HepG2 (cell line): ENCODE results near the gene ZNF428. TPM values are rescaled to one million over a fixed set of nuclear protein-coding genes. Genes with fewer than 3 reads are reported as not detected.

Experiments
- ATAC-seq: fragments of 200-7000 bp; cut with Tn5 transposase; 3 replicates; pipeline ENCODE4 v1.9.1; 2020; ENCODE audit warnings: mild to moderate bottlenecking, moderate library complexity
- BruUV-seq: library from RNA; stranded (reverse); fragments of 400-500 nt; replicated peaks from 2 replicates; lab custom pipeline; 2021; lab: Mats Ljungman, UMichigan
- CTCF ChIA-PET: fragments of 300-600 bp; formaldehyde crosslinking; extraction: SDS; loops from one replicate; lab custom pipeline; 2021; ENCODE audit warnings: low total read pairs, inconsistent platforms, low intra/inter-chr PET ratio; lab: Yijun Ruan, JAX
- POLR2A ChIA-PET: fragments of 350-600 bp; sonication (Branson Sonifier 250); formaldehyde crosslinking; loops from one replicate; lab custom pipeline; 2020; ENCODE audit warnings: antibody characterized with exemption, inconsistent platforms; lab: Yijun Ruan, JAX
- DNase-seq: peaks from one replicate; pipeline ENCODE4 v3.0.0-alpha.2; 2015; ENCODE audit warnings: low spot score
- FAIRE-seq: peaks from 3 replicates; lab custom pipeline; 2011; peaks lifted over from hg19 to GRCh38; lab: Jason Lieb, UNC
- H2AFZ ChIP-seq: one replicate; pipeline ENCODE4 v1.6.1; 2011; ENCODE audit warnings: low read length, inconsistent platforms
- H3K27ac ChIP-seq: fragments of 300-600 bp; 3 replicates; pipeline ENCODE4 v1.8.0; 2011; ENCODE audit warnings: mixed run types, mild to moderate bottlenecking, mixed read lengths, low read length, inconsistent platforms; ENCODE audit not compliant: insufficient read depth; ENCODE audit errors: extremely low read length
- H3K27me3 ChIP-seq, 2 experiments: fragments of 200-600 bp in 1 of 2; 2 replicates in 1 of 2; 3 replicates in 1 of 2; pipeline versions ENCODE4 v1.6.0 to v1.8.0; 2011; ENCODE audit warnings: low read length in 2 of 2, mild to moderate bottlenecking in 2 of 2, moderate library complexity in 2 of 2, inconsistent platforms in 1 of 2; ENCODE audit not compliant: insufficient read depth in 2 of 2, control insufficient read depth in 1 of 2
- H3K36me3 ChIP-seq, 2 experiments: fragments of 200-600 bp in 1 of 2; replicated peaks in 1 of 2; 2 replicates in 1 of 2; 3 replicates in 1 of 2; pipeline versions ENCODE4 v1.5.1 to v1.8.0; 2011; ENCODE audit warnings: low read length in 2 of 2, inconsistent platforms in 1 of 2; ENCODE audit not compliant: insufficient read depth in 2 of 2, control insufficient read depth in 1 of 2
- H3K4me1 ChIP-seq: 2 replicates; pipeline ENCODE4 v1.5.1; 2012; ENCODE audit warnings: low read length, inconsistent platforms; ENCODE audit not compliant: insufficient read depth
- H3K4me2 ChIP-seq: 2 replicates; pipeline ENCODE4 v1.6.0; 2011; ENCODE audit warnings: low read depth, low read length, inconsistent platforms
- H3K4me3 ChIP-seq, 3 experiments: fragments of 200-600 bp in 1 of 3; sonication (generic), shearing (Covaris generic) in 1 of 3; replicated peaks in 1 of 3; 2 replicates each; pipeline ENCODE4 v1.5.1; 2011 to 2016; ENCODE audit warnings: low read length in 3 of 3, inconsistent platforms in 2 of 3, low read depth in 2 of 3, mild to moderate bottlenecking in 2 of 3, control low read depth in 1 of 3, mixed read lengths in 1 of 3; ENCODE audit not compliant: insufficient read depth in 1 of 3
- H3K79me2 ChIP-seq: one replicate; pipeline ENCODE4 v1.6.1; 2011; ENCODE audit warnings: low read length, inconsistent platforms; ENCODE audit not compliant: insufficient read depth
- H3K9ac ChIP-seq: 2 replicates; pipeline ENCODE4 v1.6.0; 2011; ENCODE audit warnings: mild to moderate bottlenecking, low read depth, low read length, inconsistent platforms; ENCODE audit not compliant: insufficient read depth
- H3K9me3 ChIP-seq: 2 replicates; pipeline ENCODE4 v1.5.1; 2012; ENCODE audit warnings: mild to moderate bottlenecking, low read length
- H4K20me1 ChIP-seq: 2 replicates; pipeline ENCODE4 v1.6.0; 2011; ENCODE audit warnings: inconsistent platforms, mild to moderate bottlenecking, low read length, moderate library complexity; ENCODE audit not compliant: insufficient read depth
- AGO2 ChIP-seq: fragments of 200-400 bp; formaldehyde crosslinking; optimal IDR thresholded peaks from 2 replicates; pipeline ENCODE3; 2017; ENCODE audit warnings: mild to moderate bottlenecking, low read depth, low read length, moderate library complexity
- CCAR2 ChIP-seq: fragments of 200-400 bp; formaldehyde crosslinking; optimal IDR thresholded peaks from 2 replicates; pipeline ENCODE3; 2018; ENCODE audit warnings: low read depth, mild to moderate bottlenecking, low read length, moderate library complexity
- RBFOX2 ChIP-seq: fragments of 200-400 bp; formaldehyde crosslinking; IDR thresholded peaks from 2 replicates; pipeline ENCODE4 v1.6.1; 2017; ENCODE audit warnings: low read depth, mild to moderate bottlenecking, low read length
- SMAD3 ChIP-seq: sonication (generic); formaldehyde crosslinking; IDR thresholded peaks from 2 replicates; pipeline ENCODE4 v1.4.0; 2020; ENCODE audit warnings: missing genetic modification reagents
- ZFP82 ChIP-seq: sonication (generic); formaldehyde crosslinking; IDR thresholded peaks from 2 replicates; pipeline ENCODE4 v1.5.1; 2020; ENCODE audit warnings: mild to moderate bottlenecking, missing genetic modification reagents, borderline replicate concordance
- ZNF3 ChIP-seq: IDR thresholded peaks from 2 replicates; pipeline ENCODE4 v1.7.0; 2017; ENCODE audit warnings: inconsistent platforms
- ZNF660 ChIP-seq: sonication (generic); formaldehyde crosslinking; IDR thresholded peaks from 2 replicates; pipeline ENCODE4 v1.5.1; 2020; ENCODE audit warnings: mild to moderate bottlenecking, low read depth, missing genetic modification reagents, borderline replicate concordance
- ZSCAN21 ChIP-seq: sonication (generic); formaldehyde crosslinking; IDR thresholded peaks from 2 replicates; pipeline ENCODE4 v1.8.0; 2022; ENCODE audit warnings: mild to moderate bottlenecking, missing genetic modification reagents, moderate library complexity, borderline replicate concordance
- WGBS: methylation state at CpG from one replicate; pipeline ENCODE4 v1.1.6; 2017; ENCODE audit warnings: low lambda C conversion rate; 5-methylcytosine and 5-hydroxymethylcytosine counted together
- in situ Hi-C: cut with HindIII; loops from 2 replicates; pipeline ENCODE4 v1.10.0; 2017; ENCODE audit warnings: low pct_unique_long_range_greater_than_20kb; ENCODE audit not compliant: extremely low pct_ligation_motif_present
- intact Hi-C: fragments of 100-400 bp; cut with micrococcal nuclease; formaldehyde crosslinking; loops from one replicate; pipeline ENCODE4 v1.10.0; 2022; ENCODE audit not compliant: unreplicated experiment
- polyA plus RNA-seq, 8 experiments: library from polyadenylated mRNA; depleted of rRNA in 3 of 8; stranded (reverse) in 7 of 8; unstranded in 1 of 8; fragments of >200 nt; fragmentation: Illumina TruSeq in 4 of 8; extraction: Trizol in 4 of 8; gene quantifications; 2 replicates each; pipeline versions ENCODE4 v1.2.1 to v1.2.3, GENCODE V29; 2011 to 2016; ENCODE audit warnings: low read depth in 4 of 8, missing spikeins in 1 of 8, mixed read lengths in 1 of 8; ENCODE audit not compliant: insufficient read depth in 1 of 8
- total RNA-seq, 5 experiments: library from RNA; depleted of rRNA; stranded (reverse); fragments of >200 nt; fragmentation: Illumina TruSeq; extraction: Trizol; gene quantifications; 2 replicates each; pipeline ENCODE4 v1.2.3, GENCODE V29; 2016; ENCODE audit warnings: low read depth in 1 of 5

The ZNF428 gene
- total and polyA plus RNA-seq, 2 of the 13 experiments (the other 11 are each of a cell fraction or from before 2014, with no cell fraction given) = 10.4 to 26.9 TPM

DNA sequence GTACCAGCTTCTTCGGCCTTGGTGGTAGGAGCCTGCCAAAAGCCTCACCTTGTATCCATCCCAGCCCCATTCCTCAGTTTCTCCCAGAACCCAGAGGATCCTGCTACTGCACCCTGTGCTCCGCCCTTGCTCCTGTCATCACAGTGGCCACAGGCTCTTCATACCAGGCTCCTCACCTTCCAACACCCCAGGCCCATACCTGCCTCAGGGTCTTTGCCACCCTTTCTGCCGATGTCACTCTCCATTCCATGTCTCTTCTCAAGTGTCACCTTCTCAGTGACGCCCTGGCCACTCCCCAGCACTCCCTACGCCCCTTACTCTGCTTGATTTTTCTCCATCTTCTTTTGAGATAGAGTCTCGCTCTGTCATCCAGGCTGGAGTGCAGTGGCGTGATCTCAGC lies 9.6 kb downstream of the ZNF428 start (continued):
- TF ChIP-seq ZFP82 = no peak
- TF ChIP-seq ZSCAN21 = no peak
- no peak for TF ChIP-seq ZNF3 (CRISPR knock-in tag)
- TF ChIP-seq ZNF660 = no peak
- TF ChIP-seq CCAR2 = no peak

DNA sequence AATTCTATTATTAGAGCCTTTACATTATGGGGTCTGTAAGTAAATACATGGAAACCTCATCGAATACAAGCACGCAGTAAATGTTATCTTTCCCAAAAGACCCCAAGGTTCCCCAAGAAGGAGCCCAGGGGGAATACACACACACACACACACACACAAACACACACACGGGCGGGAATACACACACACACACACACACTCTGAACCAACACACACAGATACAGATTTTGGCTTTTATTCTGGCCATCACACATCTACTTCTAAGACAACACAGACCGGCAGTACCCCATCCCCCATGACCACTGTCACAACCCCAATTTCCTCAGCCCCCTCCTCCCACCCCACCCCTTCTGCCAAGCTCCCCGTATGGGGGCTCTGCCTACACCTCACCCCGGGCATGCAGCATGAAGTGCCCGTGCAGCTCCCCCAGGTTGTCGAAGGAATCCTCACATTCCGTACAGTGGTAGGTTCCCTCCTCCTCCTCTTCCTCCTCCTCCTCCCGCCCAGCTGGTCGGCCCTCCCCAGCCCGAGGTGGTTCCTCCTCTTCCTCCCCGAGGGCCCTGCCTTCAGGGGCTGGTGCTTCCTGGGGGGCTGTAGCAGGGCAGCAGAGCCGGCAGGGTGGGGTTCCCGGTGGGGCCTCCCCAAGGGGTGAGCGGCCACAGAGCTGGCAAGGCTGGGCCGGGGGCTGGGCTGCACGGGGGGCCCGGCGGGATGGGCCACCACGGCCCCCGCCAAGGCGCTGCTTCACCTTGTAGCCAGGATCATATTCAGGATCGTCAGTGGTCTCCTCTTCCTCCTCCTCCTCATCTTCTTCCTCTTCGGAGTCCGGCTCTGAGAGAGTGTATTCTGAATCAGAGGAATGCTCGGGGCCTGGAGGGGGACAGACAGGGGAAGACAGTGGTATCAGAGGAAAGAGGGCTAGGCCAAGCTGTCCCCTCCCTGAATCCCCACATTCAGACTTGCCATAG lies 11.9 kb downstream of the ZNF428 start:
- ChIA-PET CTCF (no interaction called here), POLR2A (interaction anchor here (1.1 kb wide), 1 partner anchor 10 kb away, joined by 3 read pairs; no protein-coding TSS in a partner anchor)

More for the DNA sequence above, 11.9 kb downstream of the ZNF428 start:
- Histone ChIP-seq H3K4me1 (no peaks in the 10 kb centered on the region), H3K27ac (no peak overlapping the region), H3K4me3 (no peak overlapping the region), H3K36me3 (peaks cover 16 to 19% of the 10 kb centered on the region in 2 experiments), H4K20me1 (no peaks in the 10 kb centered on the region), H3K79me2 (no peaks in the 10 kb centered on the region), H3K9ac (no peak overlapping the region), H3K4me2 (no peak overlapping the region), H3K9me3 (no peaks in the 10 kb centered on the region), H2AFZ (no peak overlapping the region), H3K27me3 (no peaks in the 10 kb centered on the region)
- no peak for ATAC-seq
- intact Hi-C loops (no loop called here), in situ Hi-C loops (no loop called here)
- no TSS peak for BruUV-seq
- no peak for DNase-seq
- FAIRE-seq = no peak
- TF ChIP-seq AGO2 = peak; percentile 81
- TF ChIP-seq SMAD3 = no peak
- TF ChIP-seq RBFOX2 = 0 out of 2 replicates have a peak, but pooled peaks have one; percentile 21
- WGBS = 97% methylated on average over 15 of the region's 28 CpGs
